ENCODE results near the gene SLC16A8. TPM values are rescaled to one million over a fixed set of nuclear protein-coding genes. Genes with fewer than 3 reads are reported as not detected.

The SLC16A8 gene
- total and polyA plus RNA-seq, 2 of the 13 experiments (the other 11 are each of a cell fraction or from before 2014, with no cell fraction given) = not detected

- Histone ChIP-seq H3K27me3 (ENCODE audit: control insufficient read depth in 1 of 2, insufficient read depth in 2 of 2, low read length in 2 of 2) (no peaks in the 10 kb centered on the region), H3K27ac (ENCODE audit: extremely low read length, insufficient read depth, low read length) (no peak overlapping the region), H3K9ac (ENCODE audit: insufficient read depth, low read depth, low read length) (no peak overlapping the region), H3K4me3 (replicated peaks in 1 of 3; ENCODE audit: insufficient read depth in 1 of 3, low read depth in 2 of 3, low read length in 3 of 3) (no peak overlapping the region), H3K36me3 (replicated peaks in 1 of 2; ENCODE audit: control insufficient read depth in 1 of 2, insufficient read depth in 2 of 2, low read length in 2 of 2) (peaks cover 10 to 20% of the 10 kb centered on the region in 2 experiments), H2AFZ (ENCODE audit: low read length) (no peak overlapping the region), H4K20me1 (ENCODE audit: insufficient read depth, low read length) (no peaks in the 10 kb centered on the region), H3K4me2 (ENCODE audit: low read depth, low read length) (no peak overlapping the region), H3K79me2 (ENCODE audit: insufficient read depth, low read length) (no peaks in the 10 kb centered on the region), H3K4me1 (ENCODE audit: insufficient read depth, low read length) (no peaks in the 10 kb centered on the region), H3K9me3 (ENCODE audit: low read length) (no peaks in the 10 kb centered on the region)
- 92% methylated on average over 18 of the region's 47 CpGs for WGBS (ENCODE audit: low lambda C conversion rate)
- BruUV-seq (replicated peaks) = TSS peak; percentile 33
- ChIA-PET CTCF (ENCODE audit: low intra/inter-chr PET ratio, low total read pairs) (no interaction called here), POLR2A (interaction anchor here (1.6 kb wide), 1 partner anchor 36 kb away, joined by 4 read pairs; the partner anchor contains the start of gene BAIAP2L2)
- in situ Hi-C loops (cut with HindIII; ENCODE audit: extremely low pct_ligation_motif_present, low pct_unique_long_range_greater_than_20kb) = no loop called here
- DNase-seq (ENCODE audit: low spot score) (no peak), FAIRE-seq (no peak), ATAC-seq (no peak)
- intact Hi-C loops (cut with micrococcal nuclease; ENCODE audit: unreplicated experiment) = no loop called here
- TF ChIP-seq ATF3 (CRISPR knock-in tag; IDR thresholded peaks at IDR 0.05) (no peak), ZNF605 (CRISPR knock-in tag; IDR thresholded peaks at IDR 0.05) (no peak), ZBTB38 (CRISPR knock-in tag; IDR thresholded peaks at IDR 0.05) (no peak), SMAD9 (CRISPR knock-in tag; IDR thresholded peaks at IDR 0.05) (no peak), MBD4 (IDR thresholded peaks at IDR 0.05; ENCODE audit: borderline replicate concordance, low read length) (no peak), AGO2 (optimal IDR thresholded peaks at IDR 0.05; ENCODE audit: low read depth, low read length) (no peak), ZNF644 (CRISPR knock-in tag; IDR thresholded peaks at IDR 0.05; ENCODE audit: low read depth) (no peak), NKX3-1 (CRISPR knock-in tag; IDR thresholded peaks at IDR 0.05) (no peak), HOXA3 (CRISPR knock-in tag; IDR thresholded peaks at IDR 0.05) (no peak)
- TF ChIP-seq, protein P1, sequence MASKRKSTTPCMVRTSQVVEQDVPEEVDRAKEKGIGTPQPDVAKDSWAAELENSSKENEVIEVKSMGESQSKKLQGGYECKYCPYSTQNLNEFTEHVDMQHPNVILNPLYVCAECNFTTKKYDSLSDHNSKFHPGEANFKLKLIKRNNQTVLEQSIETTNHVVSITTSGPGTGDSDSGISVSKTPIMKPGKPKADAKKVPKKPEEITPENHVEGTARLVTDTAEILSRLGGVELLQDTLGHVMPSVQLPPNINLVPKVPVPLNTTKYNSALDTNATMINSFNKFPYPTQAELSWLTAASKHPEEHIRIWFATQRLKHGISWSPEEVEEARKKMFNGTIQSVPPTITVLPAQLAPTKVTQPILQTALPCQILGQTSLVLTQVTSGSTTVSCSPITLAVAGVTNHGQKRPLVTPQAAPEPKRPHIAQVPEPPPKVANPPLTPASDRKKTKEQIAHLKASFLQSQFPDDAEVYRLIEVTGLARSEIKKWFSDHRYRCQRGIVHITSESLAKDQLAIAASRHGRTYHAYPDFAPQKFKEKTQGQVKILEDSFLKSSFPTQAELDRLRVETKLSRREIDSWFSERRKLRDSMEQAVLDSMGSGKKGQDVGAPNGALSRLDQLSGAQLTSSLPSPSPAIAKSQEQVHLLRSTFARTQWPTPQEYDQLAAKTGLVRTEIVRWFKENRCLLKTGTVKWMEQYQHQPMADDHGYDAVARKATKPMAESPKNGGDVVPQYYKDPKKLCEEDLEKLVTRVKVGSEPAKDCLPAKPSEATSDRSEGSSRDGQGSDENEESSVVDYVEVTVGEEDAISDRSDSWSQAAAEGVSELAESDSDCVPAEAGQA (IDR thresholded peaks at IDR 0.05; ENCODE audit: low read depth) = no peak
- TF ChIP-seq, protein P1 (CRISPR knock-in tag; IDR thresholded peaks at IDR 0.05; ENCODE audit: borderline replicate concordance) = no peak
- TF ChIP-seq, protein P2, sequence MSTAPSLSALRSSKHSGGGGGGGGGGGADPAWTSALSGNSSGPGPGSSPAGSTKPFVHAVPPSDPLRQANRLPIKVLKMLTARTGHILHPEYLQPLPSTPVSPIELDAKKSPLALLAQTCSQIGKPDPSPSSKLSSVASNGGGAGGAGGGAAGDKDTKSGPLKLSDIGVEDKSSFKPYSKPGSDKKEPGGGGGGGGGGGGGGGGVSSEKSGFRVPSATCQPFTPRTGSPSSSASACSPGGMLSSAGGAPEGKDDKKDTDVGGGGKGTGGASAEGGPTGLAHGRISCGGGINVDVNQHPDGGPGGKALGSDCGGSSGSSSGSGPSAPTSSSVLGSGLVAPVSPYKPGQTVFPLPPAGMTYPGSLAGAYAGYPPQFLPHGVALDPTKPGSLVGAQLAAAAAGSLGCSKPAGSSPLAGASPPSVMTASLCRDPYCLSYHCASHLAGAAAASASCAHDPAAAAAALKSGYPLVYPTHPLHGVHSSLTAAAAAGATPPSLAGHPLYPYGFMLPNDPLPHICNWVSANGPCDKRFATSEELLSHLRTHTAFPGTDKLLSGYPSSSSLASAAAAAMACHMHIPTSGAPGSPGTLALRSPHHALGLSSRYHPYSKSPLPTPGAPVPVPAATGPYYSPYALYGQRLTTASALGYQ (CRISPR knock-in tag; IDR thresholded peaks at IDR 0.05) = no peak
- TF ChIP-seq, protein P3, sequence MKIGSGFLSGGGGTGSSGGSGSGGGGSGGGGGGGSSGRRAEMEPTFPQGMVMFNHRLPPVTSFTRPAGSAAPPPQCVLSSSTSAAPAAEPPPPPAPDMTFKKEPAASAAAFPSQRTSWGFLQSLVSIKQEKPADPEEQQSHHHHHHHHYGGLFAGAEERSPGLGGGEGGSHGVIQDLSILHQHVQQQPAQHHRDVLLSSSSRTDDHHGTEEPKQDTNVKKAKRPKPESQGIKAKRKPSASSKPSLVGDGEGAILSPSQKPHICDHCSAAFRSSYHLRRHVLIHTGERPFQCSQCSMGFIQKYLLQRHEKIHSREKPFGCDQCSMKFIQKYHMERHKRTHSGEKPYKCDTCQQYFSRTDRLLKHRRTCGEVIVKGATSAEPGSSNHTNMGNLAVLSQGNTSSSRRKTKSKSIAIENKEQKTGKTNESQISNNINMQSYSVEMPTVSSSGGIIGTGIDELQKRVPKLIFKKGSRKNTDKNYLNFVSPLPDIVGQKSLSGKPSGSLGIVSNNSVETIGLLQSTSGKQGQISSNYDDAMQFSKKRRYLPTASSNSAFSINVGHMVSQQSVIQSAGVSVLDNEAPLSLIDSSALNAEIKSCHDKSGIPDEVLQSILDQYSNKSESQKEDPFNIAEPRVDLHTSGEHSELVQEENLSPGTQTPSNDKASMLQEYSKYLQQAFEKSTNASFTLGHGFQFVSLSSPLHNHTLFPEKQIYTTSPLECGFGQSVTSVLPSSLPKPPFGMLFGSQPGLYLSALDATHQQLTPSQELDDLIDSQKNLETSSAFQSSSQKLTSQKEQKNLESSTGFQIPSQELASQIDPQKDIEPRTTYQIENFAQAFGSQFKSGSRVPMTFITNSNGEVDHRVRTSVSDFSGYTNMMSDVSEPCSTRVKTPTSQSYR (CRISPR knock-in tag; IDR thresholded peaks at IDR 0.05; ENCODE audit: borderline replicate concordance) = no peak
These were observed 9.5 kb downstream of the SLC16A8 start for GRCh38 chr22:38074181-38075104.
